ENCODE measurements around the gene SPTBN4.

SPTBN4 gene

GRCh38 chr19:40486017-40486416, 19.2 kb downstream of the SPTBN4 start:
- no peak overlapping the region for H3K27ac ChIP-seq (replicated peaks)
- TF ChIP-seq CTCF (IDR thresholded peaks at IDR 0.05; ENCODE audit: insufficient read depth, low read length): no peak
- TF ChIP-seq POLR2AphosphoS5 (IDR thresholded peaks at IDR 0.05; ENCODE audit: low read depth): no peak
- no peak for TF ChIP-seq REST (IDR thresholded peaks at IDR 0.05; ENCODE audit: insufficient replicate concordance, low read depth)
- TF ChIP-seq GABPA (IDR thresholded peaks at IDR 0.05; ENCODE audit: low read depth): no peak
- no peak for TF ChIP-seq SPI1 (IDR thresholded peaks at IDR 0.05; ENCODE audit: borderline replicate concordance, low read depth)
- no peak overlapping the region for H3K4me3 ChIP-seq (replicated peaks; ENCODE audit: insufficient read depth, low read length)
- DNase-seq (ENCODE audit: low read depth in 1 of 2, low spot score in 1 of 2): no peak
- no peaks in the 10 kb centered on the region for H3K27me3 ChIP-seq (ENCODE audit: insufficient read depth, poor library complexity, severe bottlenecking)

- Histone ChIP-seq H3K27me3 (ENCODE audit: insufficient read depth, poor library complexity, severe bottlenecking) (no peaks in the 10 kb centered on the region), H3K27ac (replicated peaks) (no peak overlapping the region)
- TF ChIP-seq GABPA (IDR thresholded peaks at IDR 0.05; ENCODE audit: low read depth) (no peak), CTCF (IDR thresholded peaks at IDR 0.05; ENCODE audit: insufficient read depth, low read length) (no peak), REST (IDR thresholded peaks at IDR 0.05; ENCODE audit: insufficient replicate concordance, low read depth) (no peak)
Measured at GRCh38 chr19:40489882-40490230, 23.1 kb downstream of the SPTBN4 start.

GRCh38 chr19:40492274-40492673, 25.5 kb downstream of the SPTBN4 start:
- H3K27ac ChIP-seq (replicated peaks): no peak overlapping the region
- DNase-seq (ENCODE audit: low read depth in 1 of 2, low spot score in 1 of 2): no peak
- H3K4me3 ChIP-seq (replicated peaks; ENCODE audit: insufficient read depth, low read length): no peak overlapping the region
- TF ChIP-seq POLR2AphosphoS5 (IDR thresholded peaks at IDR 0.05; ENCODE audit: low read depth): no peak
- no peak for TF ChIP-seq GABPA (IDR thresholded peaks at IDR 0.05; ENCODE audit: low read depth)
- TF ChIP-seq CTCF (IDR thresholded peaks at IDR 0.05; ENCODE audit: insufficient read depth, low read length): no peak
- no peak for TF ChIP-seq SPI1 (IDR thresholded peaks at IDR 0.05; ENCODE audit: borderline replicate concordance, low read depth)
- no peak for TF ChIP-seq REST (IDR thresholded peaks at IDR 0.05; ENCODE audit: insufficient replicate concordance, low read depth)
- H3K27me3 ChIP-seq (ENCODE audit: insufficient read depth, poor library complexity, severe bottlenecking): no peaks in the 10 kb centered on the region

More at GRCh38 chr19:40489882-40490230, 23.1 kb downstream of the SPTBN4 start:
- no peak overlapping the region for H3K4me3 ChIP-seq (replicated peaks; ENCODE audit: insufficient read depth, low read length)
- DNase-seq (ENCODE audit: low read depth in 1 of 2, low spot score in 1 of 2): no peak
